WTC11 (cell line): ENCODE measurements around the gene RPH3AL. TPM values are rescaled to one million over a fixed set of nuclear protein-coding genes. Genes with fewer than 3 reads are reported as not detected.
"Not testable (repeated sequence)": the region's sequence is repeated elsewhere in the genome, so short reads cannot be mapped to it uniquely, and the experiment has no call there.

Experiments used
- ATAC-seq: fragments of 200-7000 bp; cut with Tn5 transposase; 2 replicates; pipeline ENCODE4 v1.10.0; 2021; ENCODE audit warnings: mild to moderate bottlenecking, moderate library complexity
- CTCF ChIA-PET: fragments of 300-600 bp; sonication (Branson Sonifier 250); formaldehyde crosslinking; loops from one replicate; lab custom pipeline; 2021; ENCODE audit warnings: antibody characterized with exemption; lab: Charles Lee
- POLR2A ChIA-PET: fragments of 350-600 bp; sonication (Branson Sonifier 250); formaldehyde crosslinking; loops from one replicate; lab custom pipeline; 2021; ENCODE audit warnings: antibody characterized with exemption; lab: Charles Lee
- DNase-seq: peaks from one replicate; pipeline ENCODE4 v3.0.0; 2021; ENCODE audit warnings: low spot score
- H3K27ac Mint-ChIP-seq: 2 replicates; pipeline ENCODE4 v1.8.0; 2021; ENCODE audit warnings: mixed read lengths
- H3K27me3 Mint-ChIP-seq: 2 replicates; pipeline ENCODE4 v1.8.0; 2021; ENCODE audit warnings: low read depth, mild to moderate bottlenecking, moderate library complexity, mixed read lengths
- H3K36me3 Mint-ChIP-seq: 2 replicates; pipeline ENCODE4 v1.8.0; 2021; ENCODE audit warnings: mixed read lengths
- H3K4me1 Mint-ChIP-seq: 2 replicates; pipeline ENCODE4 v1.8.0; 2022; ENCODE audit warnings: mixed read lengths
- H3K4me3 Mint-ChIP-seq: 2 replicates; pipeline ENCODE4 v1.8.0; 2021; ENCODE audit warnings: mild to moderate bottlenecking, moderate library complexity, mixed read lengths
- H3K9me3 Mint-ChIP-seq: 2 replicates; pipeline ENCODE4 v1.8.0; 2021; ENCODE audit warnings: mixed read lengths
- ATF3 ChIP-seq: sonication (generic); formaldehyde crosslinking; conservative IDR thresholded peaks from 2 replicates; pipeline ENCODE4 v1.8.1; 2022; ENCODE audit warnings: mild to moderate bottlenecking, missing genetic modification reagents
- GRHL2 ChIP-seq: fragments of 250-450 bp; sonication (Bioruptor Pico); IDR thresholded peaks from 2 replicates; pipeline ENCODE4 v1.8.0; 2022; ENCODE audit warnings: mild to moderate bottlenecking, moderate library complexity; ENCODE audit not compliant: insufficient replicate concordance, severe bottlenecking
- IRF2 ChIP-seq: sonication (generic); formaldehyde crosslinking; IDR thresholded peaks from 2 replicates; pipeline ENCODE4 v1.8.0; 2022; ENCODE audit warnings: low read depth, missing genetic modification reagents, borderline replicate concordance
- PRRX2 ChIP-seq: fragments of 250-450 bp; sonication (Bioruptor Pico); IDR thresholded peaks from 2 replicates; pipeline ENCODE4 v1.8.0; 2021; ENCODE audit warnings: mild to moderate bottlenecking
- ZMAT4 ChIP-seq: fragments of 250-450 bp; sonication (Bioruptor Pico); IDR thresholded peaks from 2 replicates; pipeline ENCODE4 v1.9.0; 2021; ENCODE audit warnings: mild to moderate bottlenecking
- ZNF671 ChIP-seq: fragments of 250-450 bp; sonication (Bioruptor Pico); IDR thresholded peaks from 2 replicates; pipeline ENCODE4 v1.8.0; 2021; ENCODE audit warnings: mild to moderate bottlenecking
- total RNA-seq: library from RNA; stranded (reverse); gene quantifications from 3 replicates; pipeline ENCODE4 v1.2.3, GENCODE V29; 2021
- TF ChIP-seq, protein P1 (sequence below): sonication (generic); formaldehyde crosslinking; IDR thresholded peaks from 2 replicates; pipeline ENCODE4 v1.8.0; 2022; ENCODE audit warnings: mild to moderate bottlenecking, missing genetic modification reagents
- TF ChIP-seq, protein P2 (sequence below): sonication (generic); formaldehyde crosslinking; IDR thresholded peaks from 2 replicates; pipeline ENCODE4 v1.8.1; 2023; ENCODE audit warnings: mild to moderate bottlenecking, moderate library complexity, missing genetic modification reagents
- TF ChIP-seq, protein P3 (sequence below): fragments of 250-450 bp; sonication (Bioruptor Pico); conservative IDR thresholded peaks from 2 replicates; pipeline ENCODE4 v1.9.0; 2021; ENCODE audit warnings: mild to moderate bottlenecking
- TF ChIP-seq, protein P4 (sequence below): fragments of 250-450 bp; sonication (Bioruptor Pico); IDR thresholded peaks from 2 replicates; pipeline ENCODE4 v2.1.2; 2022; ENCODE audit warnings: mild to moderate bottlenecking, moderate library complexity
- TF ChIP-seq, protein P5 (sequence below): sonication (generic); formaldehyde crosslinking; IDR thresholded peaks from 2 replicates; pipeline ENCODE4 v1.8.1; 2022; ENCODE audit warnings: low read depth, missing genetic modification reagents, borderline replicate concordance
- TF ChIP-seq, protein P6 (sequence below): sonication (generic); formaldehyde crosslinking; IDR thresholded peaks from 2 replicates; pipeline ENCODE4 v1.8.0; 2023; ENCODE audit warnings: missing genetic modification reagents

RPH3AL gene
- total RNA-seq, 1 experiment from 2014 or later = 2.0 TPM

DNA sequence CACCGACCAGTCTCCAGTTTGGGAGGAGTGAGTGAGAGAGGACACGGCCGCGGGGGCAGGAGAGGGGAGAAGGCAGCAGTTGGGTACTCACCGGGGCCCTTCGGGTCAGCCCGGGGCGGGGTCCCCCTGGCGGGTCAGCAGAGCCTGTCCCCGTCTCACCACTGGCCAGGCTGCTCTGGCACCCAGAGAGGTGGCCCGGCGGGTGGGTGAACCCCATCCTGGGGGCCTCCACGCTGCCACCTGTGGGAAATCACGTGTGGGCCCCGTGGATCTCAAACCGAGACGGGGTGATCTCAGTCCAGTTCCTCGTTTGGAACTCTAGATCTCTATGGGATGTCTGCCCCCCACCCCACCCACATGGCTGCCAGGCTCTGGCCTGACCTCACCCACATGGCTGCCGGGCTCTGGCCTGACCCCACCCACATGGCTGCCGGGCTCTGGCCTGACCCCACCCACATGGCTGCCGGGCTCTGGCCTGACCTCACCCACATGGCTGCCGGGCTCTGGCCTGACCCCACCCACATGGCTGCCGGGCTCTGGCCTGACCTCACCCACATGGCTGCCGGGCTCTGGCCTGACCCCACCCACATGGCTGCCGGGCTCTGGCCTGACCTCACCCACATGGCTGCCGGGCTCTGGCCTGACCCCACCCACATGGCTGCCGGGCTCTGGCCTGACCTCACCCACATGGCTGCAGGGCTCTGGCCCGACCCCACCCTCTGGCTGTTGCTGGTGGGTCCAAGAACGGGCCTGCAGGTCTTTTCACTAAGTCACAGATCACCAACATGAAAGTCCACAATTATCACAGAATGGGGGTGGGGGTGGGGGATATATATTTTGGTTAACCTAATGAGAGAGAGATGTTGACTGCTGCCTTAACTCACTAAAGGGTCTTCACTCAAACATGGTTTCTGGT is 136.8 kb downstream of the RPH3AL start:
- POLR2A ChIA-PET, CTCF ChIA-PET, H3K36me3 Mint-ChIP-seq, H3K9me3 Mint-ChIP-seq, H3K27me3 Mint-ChIP-seq, H3K4me3 Mint-ChIP-seq, H3K4me1 Mint-ChIP-seq, H3K27ac Mint-ChIP-seq: not testable (repeated sequence)
- DNase-seq (peak; percentile 18), ATAC-seq (peak; percentile 36; the same call in 1 of the 2 replicates)
- TF ChIP-seq, protein P1, sequence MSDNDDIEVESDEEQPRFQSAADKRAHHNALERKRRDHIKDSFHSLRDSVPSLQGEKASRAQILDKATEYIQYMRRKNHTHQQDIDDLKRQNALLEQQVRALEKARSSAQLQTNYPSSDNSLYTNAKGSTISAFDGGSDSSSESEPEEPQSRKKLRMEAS (CRISPR knock-in tag) = peak; percentile 80

DNA sequence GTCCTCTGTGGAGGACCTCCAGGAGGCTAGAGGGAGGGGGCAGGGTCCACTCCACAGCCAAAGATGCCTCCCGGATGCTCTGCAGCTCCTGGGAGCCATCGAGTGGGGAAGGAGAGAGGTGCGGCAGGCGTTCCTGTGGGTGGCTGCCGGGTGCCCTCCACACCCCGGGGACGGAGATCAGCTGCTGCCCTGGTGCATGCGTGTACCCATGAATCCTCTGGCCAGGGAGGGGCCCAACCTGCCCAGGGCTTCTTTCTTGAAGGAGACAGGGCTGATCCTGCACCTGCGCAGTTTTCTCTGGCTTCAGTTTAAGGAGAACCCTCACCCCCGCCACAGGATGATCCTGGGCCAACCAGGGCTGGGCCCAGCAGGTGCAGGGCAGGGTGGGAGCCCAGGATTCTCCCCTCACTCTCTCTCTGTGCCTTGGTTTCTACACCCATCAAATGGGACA is 137.7 kb downstream of the RPH3AL start:
- Mint-ChIP-seq H3K4me1 (no peaks in the 10 kb centered on the region; the same call in 1 of the 2 replicates), H3K27me3 (no peaks in the 10 kb centered on the region), H3K4me3 (no peak overlapping the region), H3K9me3 (no peaks in the 10 kb centered on the region), H3K27ac (no peak overlapping the region), H3K36me3 (no peaks in the 10 kb centered on the region)
- DNase-seq (peak; percentile 10), ATAC-seq (no peak)
- TF ChIP-seq, protein P2, sequence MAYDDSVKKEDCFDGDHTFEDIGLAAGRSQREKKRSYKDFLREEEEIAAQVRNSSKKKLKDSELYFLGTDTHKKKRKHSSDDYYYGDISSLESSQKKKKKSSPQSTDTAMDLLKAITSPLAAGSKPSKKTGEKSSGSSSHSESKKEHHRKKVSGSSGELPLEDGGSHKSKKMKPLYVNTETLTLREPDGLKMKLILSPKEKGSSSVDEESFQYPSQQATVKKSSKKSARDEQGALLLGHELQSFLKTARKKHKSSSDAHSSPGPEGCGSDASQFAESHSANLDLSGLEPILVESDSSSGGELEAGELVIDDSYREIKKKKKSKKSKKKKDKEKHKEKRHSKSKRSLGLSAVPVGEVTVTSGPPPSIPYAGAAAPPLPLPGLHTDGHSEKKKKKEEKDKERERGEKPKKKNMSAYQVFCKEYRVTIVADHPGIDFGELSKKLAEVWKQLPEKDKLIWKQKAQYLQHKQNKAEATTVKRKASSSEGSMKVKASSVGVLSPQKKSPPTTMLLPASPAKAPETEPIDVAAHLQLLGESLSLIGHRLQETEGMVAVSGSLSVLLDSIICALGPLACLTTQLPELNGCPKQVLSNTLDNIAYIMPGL (CRISPR knock-in tag) = no peak
- no peak for TF ChIP-seq PRRX2 (CRISPR knock-in tag)
- TF ChIP-seq IRF2 (CRISPR knock-in tag) = no peak
- TF ChIP-seq ATF3 (CRISPR knock-in tag) = no peak
- TF ChIP-seq, protein P3, sequence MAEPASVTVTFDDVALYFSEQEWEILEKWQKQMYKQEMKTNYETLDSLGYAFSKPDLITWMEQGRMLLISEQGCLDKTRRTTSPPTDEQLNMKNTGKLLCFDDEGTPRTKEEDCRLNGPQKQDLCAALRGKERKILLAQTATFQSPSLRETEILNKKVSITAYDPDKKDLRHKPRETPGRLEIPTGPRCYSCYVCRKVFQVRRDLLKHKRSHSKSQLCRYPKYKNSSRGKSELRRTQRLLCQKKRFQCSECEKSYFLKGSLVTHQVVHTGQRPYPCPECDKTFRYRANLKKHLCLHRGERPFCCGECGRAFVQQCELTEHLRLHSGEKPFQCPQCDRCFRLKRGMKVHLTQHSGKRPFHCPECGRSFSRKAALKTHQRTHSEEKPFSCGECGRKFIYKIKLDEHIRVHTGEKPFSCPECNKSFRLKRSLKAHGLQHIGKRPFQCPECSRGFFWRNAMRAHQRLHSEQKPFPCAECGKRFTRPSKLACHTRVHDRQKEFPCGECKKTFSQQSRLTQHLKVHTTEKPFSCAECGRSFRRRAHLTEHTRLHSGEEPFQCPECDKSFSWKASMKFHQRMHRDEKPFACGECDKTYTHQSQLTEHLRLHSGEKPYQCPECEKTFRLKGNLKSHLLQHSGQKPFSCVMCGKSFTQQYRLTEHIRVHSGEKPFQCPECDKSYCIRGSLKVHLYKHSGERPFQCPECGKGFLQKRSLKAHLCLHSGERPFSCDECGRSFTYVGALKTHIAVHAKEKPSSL (CRISPR knock-in tag) = no peak
- TF ChIP-seq ZNF671 (CRISPR knock-in tag) = no peak
- TF ChIP-seq ZMAT4 (CRISPR knock-in tag) = no peak
- no peak for TF ChIP-seq GRHL2
- TF ChIP-seq, protein P4, sequence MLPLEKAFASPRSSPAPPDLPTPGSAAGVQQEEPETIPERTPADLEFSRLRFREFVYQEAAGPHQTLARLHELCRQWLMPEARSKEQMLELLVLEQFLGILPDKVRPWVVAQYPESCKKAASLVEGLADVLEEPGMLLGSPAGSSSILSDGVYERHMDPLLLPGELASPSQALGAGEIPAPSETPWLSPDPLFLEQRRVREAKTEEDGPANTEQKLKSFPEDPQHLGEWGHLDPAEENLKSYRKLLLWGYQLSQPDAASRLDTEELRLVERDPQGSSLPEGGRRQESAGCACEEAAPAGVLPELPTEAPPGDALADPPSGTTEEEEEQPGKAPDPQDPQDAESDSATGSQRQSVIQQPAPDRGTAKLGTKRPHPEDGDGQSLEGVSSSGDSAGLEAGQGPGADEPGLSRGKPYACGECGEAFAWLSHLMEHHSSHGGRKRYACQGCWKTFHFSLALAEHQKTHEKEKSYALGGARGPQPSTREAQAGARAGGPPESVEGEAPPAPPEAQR = no peak
- TF ChIP-seq, protein P5, sequence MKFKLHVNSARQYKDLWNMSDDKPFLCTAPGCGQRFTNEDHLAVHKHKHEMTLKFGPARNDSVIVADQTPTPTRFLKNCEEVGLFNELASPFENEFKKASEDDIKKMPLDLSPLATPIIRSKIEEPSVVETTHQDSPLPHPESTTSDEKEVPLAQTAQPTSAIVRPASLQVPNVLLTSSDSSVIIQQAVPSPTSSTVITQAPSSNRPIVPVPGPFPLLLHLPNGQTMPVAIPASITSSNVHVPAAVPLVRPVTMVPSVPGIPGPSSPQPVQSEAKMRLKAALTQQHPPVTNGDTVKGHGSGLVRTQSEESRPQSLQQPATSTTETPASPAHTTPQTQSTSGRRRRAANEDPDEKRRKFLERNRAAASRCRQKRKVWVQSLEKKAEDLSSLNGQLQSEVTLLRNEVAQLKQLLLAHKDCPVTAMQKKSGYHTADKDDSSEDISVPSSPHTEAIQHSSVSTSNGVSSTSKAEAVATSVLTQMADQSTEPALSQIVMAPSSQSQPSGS (CRISPR knock-in tag) = no peak
- TF ChIP-seq, protein P6, sequence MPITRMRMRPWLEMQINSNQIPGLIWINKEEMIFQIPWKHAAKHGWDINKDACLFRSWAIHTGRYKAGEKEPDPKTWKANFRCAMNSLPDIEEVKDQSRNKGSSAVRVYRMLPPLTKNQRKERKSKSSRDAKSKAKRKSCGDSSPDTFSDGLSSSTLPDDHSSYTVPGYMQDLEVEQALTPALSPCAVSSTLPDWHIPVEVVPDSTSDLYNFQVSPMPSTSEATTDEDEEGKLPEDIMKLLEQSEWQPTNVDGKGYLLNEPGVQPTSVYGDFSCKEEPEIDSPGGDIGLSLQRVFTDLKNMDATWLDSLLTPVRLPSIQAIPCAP = no peak
- POLR2A ChIA-PET = no interaction called here
- CTCF ChIA-PET = no interaction called here
